ENCODE measurements around the gene CD9. TPM values are rescaled to one million over a fixed set of nuclear protein-coding genes. Genes with fewer than 3 reads are reported as not detected.

The CD9 gene
- total RNA-seq, 2 donors from 2014 or later: 249 to 300 TPM

- Histone ChIP-seq H3K27me3 (replicated peaks; ENCODE audit: insufficient read depth) (no peaks in the 10 kb centered on the region), H3K4me3 (no peak overlapping the region), H3K9me3 (no peaks in the 10 kb centered on the region), H3K4me1 (ENCODE audit: control insufficient read depth in 1 of 2, low read depth in 2 of 2) (peaks cover 46 to 58% of the 10 kb centered on the region in 2 donors), H3K36me3 (no peaks in the 10 kb centered on the region), H3K27ac (peak overlapping the region; percentile 25 to 91)
- TF ChIP-seq CTCF (IDR thresholded peaks at IDR 0.05): no peak
- DNase-seq (ENCODE audit: low spot score) (no peak), ATAC-seq (ENCODE audit: insufficient number of reproducible peaks, low FRiP score, low read depth) (no peak)
Measured at GRCh38 chr12:6178981-6179761, 21.0 kb upstream of the CD9 start.

- TF ChIP-seq CTCF (IDR thresholded peaks at IDR 0.05): no peak
- ATAC-seq (ENCODE audit: insufficient number of reproducible peaks, low FRiP score, low read depth): no peak
Measured at GRCh38 chr12:6180268-6181051, 19.7 kb upstream of the CD9 start.

GRCh38 chr12:6181166-6181565, 19.0 kb upstream of the CD9 start:
- Histone ChIP-seq H3K27me3 (replicated peaks; ENCODE audit: insufficient read depth) (no peaks in the 10 kb centered on the region), H3K36me3 (no peaks in the 10 kb centered on the region), H3K9me3 (no peaks in the 10 kb centered on the region), H3K27ac (peak overlapping the region; percentile 87 to 91), H3K4me3 (no peak overlapping the region), H3K4me1 (ENCODE audit: control insufficient read depth in 1 of 2, low read depth in 2 of 2) (peaks cover 52 to 76% of the 10 kb centered on the region in 2 donors)
- DNase-seq (ENCODE audit: low spot score): no peak
- TF ChIP-seq CTCF (IDR thresholded peaks at IDR 0.05): no peak
- ATAC-seq (ENCODE audit: insufficient number of reproducible peaks, low FRiP score, low read depth): no peak

More at GRCh38 chr12:6180268-6181051, 19.7 kb upstream of the CD9 start:
- Histone ChIP-seq H3K27ac (peak overlapping the region; percentile 73 to 91), H3K4me1 (ENCODE audit: control insufficient read depth in 1 of 2, low read depth in 2 of 2) (peaks cover 48 to 68% of the 10 kb centered on the region in 2 donors), H3K4me3 (no peak overlapping the region), H3K27me3 (replicated peaks; ENCODE audit: insufficient read depth) (no peaks in the 10 kb centered on the region), H3K36me3 (no peaks in the 10 kb centered on the region), H3K9me3 (no peaks in the 10 kb centered on the region)
- DNase-seq (ENCODE audit: low spot score): no peak

GRCh38 chr12:6181583-6182278, 18.5 kb upstream of the CD9 start:
- Histone ChIP-seq H3K27ac (peak overlapping the region; percentile 87 to 91), H3K4me3 (peak overlapping the region; percentile 17), H3K36me3 (no peaks in the 10 kb centered on the region), H3K4me1 (ENCODE audit: control insufficient read depth in 1 of 2, low read depth in 2 of 2) (peaks cover 53 to 80% of the 10 kb centered on the region in 2 donors), H3K27me3 (replicated peaks; ENCODE audit: insufficient read depth) (no peaks in the 10 kb centered on the region), H3K9me3 (no peaks in the 10 kb centered on the region)
- DNase-seq (ENCODE audit: low spot score) (no peak), ATAC-seq (ENCODE audit: insufficient number of reproducible peaks, low FRiP score, low read depth) (no peak)
- TF ChIP-seq CTCF (IDR thresholded peaks at IDR 0.05): no peak

All from thoracic aorta (tissue), 2 donors.